GM21447 (cell line): ENCODE data around the gene ELL3.
A peak's percentile ranks its signal among the peaks of the same experiment; 100 is the strongest.
"Not testable (repeated sequence)": the region's sequence is repeated elsewhere in the genome, so short reads cannot be mapped to it uniquely, and the experiment has no call there.

ENCODE experiments used
- ATAC-seq: cut with Tn5 transposase; IDR thresholded peaks from one replicate; pipeline ENCODE4 v1.9.1; 2021; ENCODE audit not compliant: unreplicated experiment

Gene ELL3

DNA sequence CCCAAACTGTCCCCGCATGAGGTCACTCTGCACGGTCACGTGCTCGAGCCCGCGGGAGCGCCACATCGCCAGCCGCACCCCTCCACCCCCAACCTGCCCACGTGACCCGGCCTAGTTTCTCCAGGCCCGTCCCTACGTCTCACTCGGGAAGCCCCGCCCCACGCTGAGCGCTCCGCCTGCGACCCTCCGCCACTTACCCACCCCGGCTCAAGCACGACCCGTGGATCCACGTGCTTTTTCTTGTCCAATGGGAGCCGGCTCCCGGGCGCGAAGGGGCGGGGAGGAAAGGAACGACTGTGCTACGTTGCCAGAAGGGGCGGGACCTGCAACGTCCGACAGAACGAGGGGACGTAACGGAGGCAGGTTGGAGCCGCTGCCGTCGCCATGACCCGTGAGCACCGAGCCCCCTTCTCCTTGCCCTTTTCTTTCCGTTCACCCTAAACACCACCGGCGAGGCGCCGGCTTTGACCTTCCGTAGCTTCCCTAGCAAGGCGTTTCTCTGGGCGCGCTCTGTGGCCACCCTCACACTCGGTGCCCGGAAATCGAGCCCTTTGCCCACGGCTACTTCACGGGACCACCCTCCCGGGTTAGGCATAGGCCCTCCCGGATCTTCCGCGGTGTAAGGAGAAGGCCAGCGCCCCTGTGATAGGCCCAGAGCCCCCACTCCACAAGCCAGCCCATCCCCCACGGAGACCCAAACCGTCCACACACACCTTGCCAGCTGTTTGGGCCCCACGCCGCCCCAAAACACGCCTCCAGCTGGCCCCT lies 15.4 kb upstream of the ELL3 start, which contains the start of gene SERF2:
SERF2 (plus strand) TSS at position 328 of the 768 bp plus-strand sequence; CDS start at position 385, 57 bp downstream.
- peak; percentile 76 for ATAC-seq

DNA sequence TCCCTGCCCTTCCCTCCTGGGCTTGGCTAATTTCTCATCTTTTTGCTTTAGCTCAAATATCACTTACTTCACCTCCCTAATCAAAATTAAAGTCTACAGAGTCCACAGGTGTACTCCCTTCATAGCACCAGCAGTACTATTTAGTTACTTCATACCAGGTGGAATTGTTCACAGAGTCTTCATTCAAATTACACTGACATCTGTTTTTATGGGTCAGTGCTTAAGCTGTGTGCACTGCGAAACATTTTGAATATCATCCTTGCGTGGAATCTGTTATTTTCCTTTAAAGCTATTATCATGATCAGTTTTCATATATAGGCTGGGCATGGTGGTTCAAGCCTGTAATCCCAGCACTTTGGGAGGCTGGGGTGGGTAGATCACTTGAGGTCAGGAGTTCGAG lies 12.6 kb upstream of the ELL3 start:
- ATAC-seq, result no peak

DNA sequence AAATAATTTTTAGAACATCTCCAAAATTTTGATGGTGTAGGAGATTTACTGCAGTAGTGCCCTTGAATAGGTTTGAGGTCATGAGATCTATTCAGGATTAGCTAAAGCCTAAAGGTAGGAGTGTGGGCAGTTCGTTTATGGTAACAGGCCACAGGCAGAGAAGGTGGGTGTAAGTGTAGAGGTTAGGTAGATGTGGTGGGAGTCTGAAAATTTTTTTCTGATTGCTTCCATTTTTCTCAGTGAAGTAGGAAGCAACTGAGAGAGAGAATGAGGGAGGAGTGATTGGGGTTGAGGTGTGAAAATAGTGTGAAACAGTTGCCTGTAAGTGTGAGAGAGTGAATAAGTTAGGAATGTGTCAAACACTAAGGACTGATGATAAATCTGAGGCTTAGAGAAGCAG lies 2.2 kb upstream of the ELL3 start:
- no peak for ATAC-seq

DNA sequence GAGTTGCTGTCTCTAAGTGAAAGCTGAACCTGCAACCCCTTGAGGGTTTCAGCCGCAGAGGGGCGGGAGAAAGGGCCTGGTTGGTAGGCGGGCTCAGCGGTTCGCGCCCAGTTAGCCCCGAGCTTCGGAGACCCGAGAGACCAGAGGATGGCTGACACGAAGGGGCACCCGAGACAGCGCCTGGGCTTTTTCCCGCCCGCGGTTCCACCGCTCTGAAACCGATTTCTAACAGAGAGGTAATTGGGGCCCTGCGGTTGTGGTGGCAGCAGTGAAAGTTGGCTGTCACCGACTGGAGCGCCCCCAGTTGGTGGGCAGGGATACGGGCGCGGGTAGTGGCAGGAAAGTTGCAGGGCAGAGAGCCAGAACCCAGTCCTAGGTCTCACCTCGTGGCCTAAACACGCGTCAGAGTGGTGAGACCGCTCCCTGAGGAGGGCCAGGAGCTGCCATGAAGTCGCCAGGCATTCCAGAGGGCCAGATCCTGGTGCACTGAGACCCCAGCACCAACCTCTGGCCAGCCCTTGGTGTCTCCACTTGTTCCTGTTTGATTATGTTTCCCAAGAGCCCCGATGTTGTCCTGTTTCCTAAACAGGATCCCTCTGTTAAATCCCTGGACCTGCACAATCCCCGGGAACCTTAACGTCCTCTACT lies 625 bp upstream of the ELL3 start:
- ATAC-seq, result peak; percentile 52

DNA sequence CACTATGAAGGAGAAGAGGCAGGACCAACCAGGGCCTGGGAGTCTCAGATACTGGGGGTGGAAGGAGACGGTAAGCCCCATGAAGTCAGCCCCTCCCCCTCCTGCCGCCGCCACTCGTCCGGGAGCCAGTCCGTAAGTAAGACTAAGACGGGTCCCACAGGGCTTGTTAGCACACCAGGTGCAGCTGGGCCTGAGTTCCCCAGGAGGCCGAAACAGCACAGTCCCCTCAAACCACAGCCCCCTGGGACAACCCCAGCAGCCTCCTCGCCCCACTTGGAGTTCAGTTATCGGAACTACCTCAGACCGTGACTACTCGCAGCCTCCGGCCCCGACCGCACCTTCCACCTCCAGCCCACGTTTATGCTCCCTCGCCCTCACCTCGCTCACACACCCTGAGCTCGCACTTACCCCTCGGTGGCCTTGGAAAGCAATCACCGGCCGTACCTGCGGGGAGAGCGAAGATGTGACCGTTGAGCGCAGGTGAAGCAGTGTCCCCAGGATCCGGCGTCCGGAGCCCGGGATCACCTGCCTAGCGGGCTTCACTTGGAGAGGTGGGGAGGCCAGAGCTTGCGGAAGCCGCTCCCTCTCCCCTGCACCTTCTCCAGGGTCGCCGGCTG lies 557 bp downstream of the ELL3 start:
- peak; percentile 64 for ATAC-seq

DNA sequence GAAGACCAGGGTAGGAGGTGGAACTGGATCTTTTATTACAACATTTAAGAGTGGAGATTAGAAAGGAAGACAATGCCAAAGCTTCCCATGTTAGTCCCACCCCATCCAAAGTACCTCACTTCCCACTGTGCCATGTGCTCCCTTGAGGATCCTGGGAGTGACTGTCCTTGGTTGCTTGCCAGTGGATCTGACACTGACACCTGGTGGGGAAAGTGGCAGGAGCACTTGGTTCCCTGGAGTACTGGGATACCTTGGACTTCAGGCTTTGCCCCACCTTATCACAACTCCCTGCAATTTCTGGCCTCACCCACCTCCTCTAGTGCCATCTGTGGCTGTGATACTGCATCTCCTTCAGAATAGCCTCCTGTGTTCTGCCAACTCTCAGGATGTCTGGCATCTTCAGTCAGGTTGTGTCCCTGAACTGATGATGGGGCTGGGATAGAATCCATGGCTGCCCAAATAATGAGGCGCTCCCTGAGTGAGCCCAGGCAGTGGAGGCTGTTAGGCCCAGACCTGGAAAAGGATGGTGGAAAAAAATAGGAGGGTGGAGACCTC lies 1.3 kb downstream of the ELL3 start:
- ATAC-seq, result no peak

DNA sequence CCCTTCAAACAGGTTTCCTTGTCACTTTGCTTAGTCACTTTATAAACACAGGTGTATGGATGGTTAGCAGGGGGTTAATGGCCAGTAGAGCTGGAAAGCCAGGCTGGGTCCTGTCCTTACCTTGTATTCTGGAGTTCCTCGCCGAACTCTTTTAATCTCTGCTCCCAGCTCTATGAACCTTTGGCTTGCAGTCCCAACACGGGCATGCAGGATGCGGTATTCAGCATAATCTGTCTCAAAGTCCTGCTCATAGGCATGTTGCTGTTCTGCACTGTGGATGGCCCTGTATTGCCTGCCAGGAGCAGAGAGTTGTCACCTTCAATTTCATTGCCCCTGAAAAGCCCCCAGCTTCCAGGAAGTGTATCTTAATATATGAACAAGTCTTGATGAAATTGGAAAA lies 2.7 kb downstream of the ELL3 start:
- no peak for ATAC-seq

DNA sequence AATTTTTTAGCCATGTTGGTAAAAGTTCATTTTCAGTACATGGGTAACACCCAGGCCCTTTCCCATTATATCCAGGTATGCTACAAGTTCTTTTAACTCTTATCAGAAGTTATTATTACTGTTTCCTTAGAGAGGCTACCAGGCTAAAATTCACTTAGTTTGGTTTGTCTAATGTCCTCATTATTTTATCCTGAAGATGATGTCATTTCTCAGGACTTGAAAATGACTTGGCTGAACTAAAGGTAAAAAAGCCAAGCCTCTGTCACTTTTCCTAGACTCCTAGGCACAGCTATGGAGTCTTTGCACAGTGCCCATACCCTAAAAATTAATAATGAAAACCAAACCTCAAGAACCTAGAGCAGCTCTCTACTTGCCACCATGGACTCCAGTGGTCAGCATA lies 4.1 kb downstream of the ELL3 start:
- no peak for ATAC-seq

DNA sequence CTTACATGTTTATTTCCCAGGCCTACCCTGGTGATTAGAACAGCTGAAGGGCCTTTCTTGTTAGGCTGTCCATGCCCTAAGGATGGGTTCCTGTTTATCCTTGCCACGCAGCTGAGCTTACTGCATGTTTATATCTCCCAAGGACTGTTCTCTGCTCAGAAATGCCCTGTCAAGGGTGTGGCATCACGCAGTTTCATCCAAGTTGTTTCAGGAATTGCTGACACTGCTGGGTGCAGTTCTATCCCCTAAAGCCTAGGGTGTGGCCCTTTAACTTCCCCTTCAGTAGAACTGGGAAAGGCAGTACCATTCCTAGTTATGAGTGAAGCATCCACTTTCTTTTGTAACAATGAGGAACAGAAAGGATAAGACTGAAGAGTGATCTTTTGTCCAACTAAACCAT lies 5.0 kb downstream of the ELL3 start:
- no peak for ATAC-seq

DNA sequence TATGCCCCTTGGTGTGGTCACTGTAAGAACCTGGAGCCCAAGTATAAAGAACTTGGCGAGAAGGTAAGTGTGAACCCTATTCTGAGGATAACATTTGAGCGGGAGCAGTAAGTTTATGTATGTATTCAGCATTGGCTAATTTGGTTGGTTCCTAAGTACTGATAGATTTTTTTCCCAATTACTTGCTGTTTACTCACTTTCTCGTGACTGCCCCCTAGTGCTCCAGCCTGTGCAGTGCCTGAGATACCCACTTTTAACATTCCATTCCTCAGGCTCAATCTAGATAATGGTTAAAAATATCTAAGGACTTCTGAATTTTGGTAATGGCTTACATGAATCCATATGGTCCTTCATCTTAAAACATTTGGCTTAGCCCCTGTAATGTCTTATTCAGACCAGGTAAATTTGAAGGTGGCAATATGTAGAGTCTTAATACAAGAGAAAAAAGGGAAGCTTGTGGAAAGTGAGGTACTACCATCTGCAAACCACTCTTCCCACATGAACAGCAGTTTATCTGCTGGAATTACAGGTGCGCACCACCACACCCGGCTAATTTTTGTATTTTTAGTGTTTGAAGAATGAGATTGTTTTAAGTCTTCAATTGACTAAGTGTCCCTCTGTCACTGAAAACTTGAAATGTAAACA lies 7.1 kb downstream of the ELL3 start:
- no peak for ATAC-seq

DNA sequence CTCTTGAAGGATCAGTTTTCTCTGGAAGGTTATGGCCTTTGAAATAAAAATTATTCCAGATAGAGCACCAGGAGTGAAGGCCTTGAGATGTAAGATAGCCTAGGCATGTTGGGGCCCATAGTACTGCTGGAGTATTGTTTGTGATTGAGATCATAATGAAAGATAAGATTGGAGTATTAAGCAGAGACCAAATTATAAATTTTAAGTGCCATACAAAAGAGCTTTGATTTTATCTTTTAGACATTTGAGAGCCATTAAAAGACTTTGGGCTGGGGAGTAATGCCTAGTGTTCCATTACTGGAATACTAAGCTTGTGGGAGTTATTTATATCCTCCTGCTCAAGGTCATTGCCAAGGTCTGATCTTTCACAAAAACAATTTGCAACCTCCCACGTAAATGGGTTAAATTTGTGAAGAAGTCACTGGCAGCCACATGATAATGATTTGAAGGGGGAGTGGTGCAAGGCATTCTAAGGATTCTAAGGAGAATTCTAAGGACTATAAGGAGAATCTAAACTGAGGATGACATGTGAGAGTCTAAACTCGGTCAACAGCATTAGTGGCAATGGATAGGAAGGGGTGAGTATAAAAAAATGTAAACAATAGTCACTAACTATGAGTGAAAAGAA lies 12.8 kb downstream of the ELL3 start:
- ATAC-seq, result no peak

DNA sequence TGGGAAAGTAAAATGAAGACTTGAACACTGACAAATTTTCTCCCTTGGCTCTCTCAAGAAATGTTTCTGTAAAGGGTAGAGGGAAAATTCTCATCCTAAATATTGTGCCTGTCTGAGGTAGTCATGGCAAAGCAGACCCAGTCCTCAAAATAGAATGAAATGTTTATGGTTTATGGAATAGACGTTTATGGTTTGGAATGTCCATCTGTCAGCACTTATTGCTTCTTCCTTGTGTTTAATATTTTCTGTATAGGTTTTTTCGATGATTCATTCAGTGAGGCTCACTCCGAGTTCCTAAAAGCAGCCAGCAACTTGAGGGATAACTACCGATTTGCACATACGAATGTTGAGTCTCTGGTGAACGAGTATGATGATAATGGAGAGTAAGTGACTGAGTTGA lies 13.9 kb downstream of the ELL3 start:
- no peak for ATAC-seq

DNA sequence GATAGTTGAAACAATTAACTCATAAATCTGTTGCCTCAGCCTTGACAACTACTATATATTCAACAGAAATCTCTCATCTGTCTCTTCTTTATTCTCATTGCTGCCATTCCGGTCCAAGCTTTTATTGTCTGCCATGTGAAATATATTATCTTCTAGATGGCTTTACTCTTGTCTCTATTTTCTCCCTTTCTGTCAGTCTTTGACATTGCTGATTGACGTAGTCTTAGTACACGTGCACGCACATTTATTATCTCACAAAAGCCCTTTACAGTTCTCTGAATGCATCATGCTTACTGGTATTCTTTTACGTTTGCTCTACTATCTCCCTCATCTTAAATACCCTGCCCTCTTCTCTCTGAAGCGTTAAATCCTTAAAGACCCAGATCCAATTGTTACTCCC lies 24.9 kb downstream of the ELL3 start:
- ATAC-seq, result no peak

DNA sequence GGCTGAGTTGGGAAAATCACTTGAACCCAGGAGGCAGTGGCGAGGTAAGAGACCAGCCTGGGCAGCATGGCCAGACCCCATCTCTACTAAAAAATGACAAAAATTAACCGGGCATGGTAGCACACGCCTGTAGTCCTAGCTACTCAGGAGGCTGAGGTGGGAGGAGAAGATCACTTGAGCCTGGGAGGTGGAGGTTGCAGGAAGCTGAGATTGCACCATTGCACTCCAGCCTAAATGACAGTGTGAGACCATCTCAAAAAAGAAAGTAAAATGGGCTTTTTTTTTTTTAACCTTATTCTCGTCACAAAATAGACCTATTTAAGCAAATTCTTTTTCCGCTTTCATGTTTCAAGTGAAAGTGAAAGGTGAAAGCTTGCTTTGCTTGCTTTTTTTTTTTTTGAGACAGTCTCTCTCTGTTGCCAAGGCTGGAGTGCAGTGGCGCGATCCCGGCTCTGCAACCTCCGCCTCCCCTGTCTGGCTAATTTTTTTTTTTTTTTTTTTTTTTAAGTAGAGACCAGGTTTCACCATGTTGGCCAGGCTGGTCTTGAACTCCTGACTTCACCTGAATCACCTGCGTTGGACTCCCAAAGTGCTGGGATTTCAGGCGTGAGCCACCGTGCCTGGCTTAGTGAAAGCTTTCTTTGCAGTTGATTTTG lies 26.9 kb downstream of the ELL3 start:
- ATAC-seq, result peak; percentile 47

DNA sequence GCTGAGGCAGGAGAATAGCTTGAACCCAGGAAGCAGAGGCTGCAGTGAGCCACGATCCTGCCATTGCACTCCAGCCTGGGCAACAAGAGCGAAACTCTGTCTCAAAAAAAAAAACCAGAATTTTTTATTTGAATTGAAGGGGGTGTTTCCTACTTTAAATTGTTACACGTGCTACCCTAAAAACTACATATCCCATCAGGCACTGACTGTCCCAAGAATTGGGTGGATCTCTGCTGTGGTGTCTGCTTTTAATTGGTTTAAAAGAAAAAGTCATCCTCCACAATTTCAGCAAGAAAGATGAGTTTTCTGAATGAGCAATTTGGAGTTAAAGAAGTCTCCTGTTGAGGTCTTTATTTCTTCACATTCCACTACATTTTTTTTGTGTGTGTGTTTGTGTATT lies 28.4 kb downstream of the ELL3 start:
- no peak for ATAC-seq

DNA sequence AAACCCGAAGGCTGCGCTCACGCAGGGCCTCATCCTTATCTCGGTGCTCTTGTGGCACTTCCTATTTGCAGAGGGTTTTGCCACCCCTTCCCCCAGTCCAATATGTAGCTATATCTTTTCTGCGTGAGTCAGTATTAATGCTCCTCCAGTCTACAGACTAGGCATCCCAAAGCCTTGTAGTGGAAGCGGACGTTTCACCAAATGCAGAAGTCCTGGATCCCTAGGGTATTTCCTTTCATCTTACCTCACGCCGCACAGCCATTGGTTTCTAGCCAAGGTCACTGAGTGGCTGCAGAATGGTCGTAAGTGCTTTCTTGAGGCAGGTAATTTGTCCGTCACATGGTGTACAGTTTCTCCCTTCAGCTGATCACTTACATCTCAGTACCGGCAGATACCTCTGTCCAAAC lies 29.9 kb downstream of the ELL3 start:
- ATAC-seq, result peak; percentile 20

DNA sequence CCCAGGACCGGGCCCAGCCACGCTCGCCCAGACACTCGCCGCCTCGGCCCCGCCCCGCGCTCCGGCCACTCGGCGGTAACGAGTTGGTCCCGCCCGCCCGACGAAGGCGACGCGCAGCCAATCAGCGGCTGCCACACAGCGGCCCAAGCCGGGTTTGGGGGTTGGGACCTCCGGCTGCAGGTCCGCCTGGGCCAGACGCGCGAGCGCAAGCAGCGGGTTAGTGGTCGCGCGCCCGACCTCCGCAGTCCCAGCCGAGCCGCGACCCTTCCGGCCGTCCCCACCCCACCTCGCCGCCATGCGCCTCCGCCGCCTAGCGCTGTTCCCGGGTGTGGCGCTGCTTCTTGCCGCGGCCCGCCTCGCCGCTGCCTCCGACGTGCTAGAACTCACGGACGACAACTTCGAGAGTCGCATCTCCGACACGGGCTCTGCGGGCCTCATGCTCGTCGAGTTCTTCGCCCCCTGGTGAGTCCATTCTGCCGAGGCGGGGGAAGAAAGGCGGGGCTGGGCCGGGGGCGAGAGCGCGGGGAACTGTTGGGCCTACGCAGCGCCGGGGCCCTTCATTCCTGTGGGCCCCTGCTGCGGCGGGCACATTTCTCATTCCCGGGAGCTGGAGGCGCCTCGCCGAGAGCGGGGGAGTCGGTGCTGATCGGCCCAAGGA lies 30.4 kb downstream of the ELL3 start, which contains the start of gene PDIA3:
PDIA3 (plus strand) TSS at position 194 of the 658 bp plus-strand sequence; CDS start at position 296, 102 bp downstream.
- ATAC-seq, result peak; percentile 56

DNA sequence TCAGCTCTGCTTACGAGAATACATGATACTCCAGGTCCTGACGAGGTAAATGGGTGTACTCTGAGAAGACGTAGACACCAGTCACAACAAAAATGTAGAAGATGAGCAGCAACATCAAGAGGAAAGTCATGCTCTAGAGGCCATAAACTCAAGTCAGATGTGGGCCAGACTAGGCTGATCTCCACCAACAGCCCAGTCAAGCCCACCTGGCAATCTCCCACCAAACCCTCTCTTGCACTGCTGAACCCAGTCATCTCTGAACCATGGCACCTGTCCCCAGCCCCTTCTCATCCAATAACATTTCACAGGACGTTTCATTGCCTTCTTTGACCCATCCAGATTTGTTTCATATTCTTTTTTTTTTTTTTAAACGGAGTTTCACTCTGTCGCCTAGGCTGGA lies 41.4 kb downstream of the ELL3 start:
- ATAC-seq, result peak; percentile 45

DNA sequence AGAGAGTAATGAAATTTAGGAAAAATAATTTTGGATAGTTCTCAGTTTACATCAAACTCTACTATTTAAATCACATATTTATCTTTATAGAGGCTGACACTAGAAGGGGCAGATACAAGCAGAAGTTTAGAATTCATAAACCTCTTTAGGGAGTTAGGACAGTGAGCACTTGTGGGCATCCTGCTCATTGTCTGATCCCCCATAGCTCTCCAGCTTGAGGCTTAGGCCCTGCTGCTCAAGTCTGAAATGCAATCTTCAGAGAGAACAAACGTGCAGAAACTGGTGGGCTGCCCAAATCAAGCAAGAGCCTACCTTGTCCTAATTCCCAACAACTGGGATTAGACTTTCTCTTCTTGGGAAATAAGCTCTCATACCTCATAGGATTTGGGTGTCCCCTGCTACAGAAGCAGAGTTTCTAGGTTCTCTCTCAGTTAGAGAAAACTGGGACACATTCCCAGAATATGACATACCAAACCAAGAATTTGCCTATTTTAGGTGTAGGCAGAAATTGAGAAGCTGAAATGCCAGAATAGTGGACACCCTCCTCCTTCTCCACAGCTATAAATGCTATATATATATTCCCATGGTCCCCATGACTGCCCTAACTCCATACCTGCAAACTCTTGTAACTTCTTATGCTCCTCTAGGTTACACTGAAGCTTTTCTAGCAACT lies 48.6 kb downstream of the ELL3 start:
- ATAC-seq, result not testable (repeated sequence)
